Measurements from ENCODE around the gene CXXC5.
"Not testable (repeated sequence)": the region's sequence is repeated elsewhere in the genome, so short reads cannot be mapped to it uniquely, and the experiment has no call there.

CXXC5 gene

GRCh38 chr5:139707445-139708003 lies 59.4 kb downstream of the CXXC5 start:
- Histone ChIP-seq H3K27ac (peak overlapping the region; percentile 90; the same call in 1 of the 2 replicates), H4K20me1 (no peaks in the 10 kb centered on the region), H3K4me1 (peaks cover 96% of the 10 kb centered on the region), H3K27me3 (no peaks in the 10 kb centered on the region), H3K36me3 (no peaks in the 10 kb centered on the region), H3K9ac (peak overlapping the region; percentile 79; the same call in 1 of the 2 replicates), H3K4me3 (no peak overlapping the region), H3K4me2 (peak overlapping the region; percentile 99), H3K9me3 (no peaks in the 10 kb centered on the region)
- no peak for TF ChIP-seq Cebpa-rat (IDR thresholded peaks at IDR 0.05)

- TF ChIP-seq Cebpa-rat (IDR thresholded peaks at IDR 0.05) = no peak
- peaks cover 97% of the 10 kb centered on the region for H3K4me1 ChIP-seq
- H3K4me2 ChIP-seq = peak overlapping the region; percentile 99
- 0 out of 2 replicates have a peak overlapping the region, but pooled peaks have one; percentile 70 for H3K4me3 ChIP-seq
- H3K27me3 ChIP-seq = no peaks in the 10 kb centered on the region
- peak overlapping the region; percentile 79; the same call in 1 of the 2 replicates for H3K9ac ChIP-seq
- H3K36me3 ChIP-seq = no peaks in the 10 kb centered on the region
- no peaks in the 10 kb centered on the region for H4K20me1 ChIP-seq
- H3K9me3 ChIP-seq = no peaks in the 10 kb centered on the region
- peak overlapping the region; percentile 90 for H3K27ac ChIP-seq
These were observed 60.3 kb downstream of the CXXC5 start for GRCh38 chr5:139708434-139708861.

- H4K20me1 ChIP-seq = no peaks in the 10 kb centered on the region
- H3K27ac ChIP-seq = peak overlapping the region; percentile 90
- peak overlapping the region; percentile 70 for H3K4me3 ChIP-seq
- TF ChIP-seq Cebpa-rat (IDR thresholded peaks at IDR 0.05) = no peak
- H3K4me1 ChIP-seq = peaks cover 97% of the 10 kb centered on the region
- H3K27me3 ChIP-seq = no peaks in the 10 kb centered on the region
- H3K4me2 ChIP-seq = peak overlapping the region; percentile 99
- H3K36me3 ChIP-seq = no peaks in the 10 kb centered on the region
- H3K9me3 ChIP-seq = no peaks in the 10 kb centered on the region
- peak overlapping the region; percentile 79 for H3K9ac ChIP-seq
These were observed 60.9 kb downstream of the CXXC5 start for GRCh38 chr5:139708877-139709581.

GRCh38 chr5:139709582-139710318 lies 61.6 kb downstream of the CXXC5 start:
- TF ChIP-seq Cebpa-rat (IDR thresholded peaks at IDR 0.05) = no peak
- peaks cover 97% of the 10 kb centered on the region for H3K4me1 ChIP-seq
- H3K36me3 ChIP-seq = no peaks in the 10 kb centered on the region
- peak overlapping the region; percentile 79 for H3K9ac ChIP-seq
- no peaks in the 10 kb centered on the region for H3K9me3 ChIP-seq
- peak overlapping the region; percentile 90 for H3K27ac ChIP-seq
- H3K27me3 ChIP-seq = no peaks in the 10 kb centered on the region
- H3K4me2 ChIP-seq = peak overlapping the region; percentile 99
- no peaks in the 10 kb centered on the region for H4K20me1 ChIP-seq
- peak overlapping the region; percentile 70 for H3K4me3 ChIP-seq

GRCh38 chr5:139710319-139711066 lies 62.3 kb downstream of the CXXC5 start:
- Histone ChIP-seq H3K36me3 (no peaks in the 10 kb centered on the region), H3K27ac (peak overlapping the region; percentile 90), H4K20me1 (no peaks in the 10 kb centered on the region), H3K4me3 (peak overlapping the region; percentile 70), H3K9me3 (no peaks in the 10 kb centered on the region), H3K27me3 (no peaks in the 10 kb centered on the region), H3K4me1 (peaks cover 90% of the 10 kb centered on the region), H3K4me2 (peak overlapping the region; percentile 99), H3K9ac (peak overlapping the region; percentile 79)
- TF ChIP-seq Cebpa-rat (IDR thresholded peaks at IDR 0.05) = no peak

- TF ChIP-seq Cebpa-rat (IDR thresholded peaks at IDR 0.05) = no peak
- Histone ChIP-seq H3K27ac (peak overlapping the region; percentile 90), H3K36me3 (no peaks in the 10 kb centered on the region), H3K4me3 (peak overlapping the region; percentile 70), H3K4me1 (peaks cover 82% of the 10 kb centered on the region), H3K9ac (peak overlapping the region; percentile 79), H3K9me3 (no peaks in the 10 kb centered on the region), H4K20me1 (no peaks in the 10 kb centered on the region), H3K27me3 (no peaks in the 10 kb centered on the region), H3K4me2 (peak overlapping the region; percentile 99)
These were observed 63.1 kb downstream of the CXXC5 start for GRCh38 chr5:139711067-139711905.

GRCh38 chr5:139711906-139712224 lies 63.7 kb downstream of the CXXC5 start:
- Histone ChIP-seq H3K4me3 (peak overlapping the region; percentile 60), H3K36me3 (no peaks in the 10 kb centered on the region), H3K27me3 (no peaks in the 10 kb centered on the region), H3K4me2 (peak overlapping the region; percentile 99), H3K4me1 (peaks cover 77% of the 10 kb centered on the region), H3K9ac (peak overlapping the region; percentile 58; the same call in 1 of the 2 replicates), H3K27ac (peak overlapping the region; percentile 67), H3K9me3 (no peaks in the 10 kb centered on the region), H4K20me1 (no peaks in the 10 kb centered on the region)
- no peak for TF ChIP-seq Cebpa-rat (IDR thresholded peaks at IDR 0.05)

- no peaks in the 10 kb centered on the region for H3K36me3 ChIP-seq
- H3K4me2 ChIP-seq = peak overlapping the region; percentile 99
- no peak overlapping the region for H3K9ac ChIP-seq
- no peak overlapping the region for H3K27ac ChIP-seq
- no peak for TF ChIP-seq Cebpa-rat (IDR thresholded peaks at IDR 0.05)
- no peaks in the 10 kb centered on the region for H4K20me1 ChIP-seq
- H3K4me1 ChIP-seq = peaks cover 71% of the 10 kb centered on the region
- no peak overlapping the region for H3K4me3 ChIP-seq
- no peaks in the 10 kb centered on the region for H3K9me3 ChIP-seq
- H3K27me3 ChIP-seq = no peaks in the 10 kb centered on the region
These were observed 64.3 kb downstream of the CXXC5 start for GRCh38 chr5:139712412-139712811.

- Histone ChIP-seq H3K4me1 (peaks cover 56% of the 10 kb centered on the region), H3K36me3 (peaks cover 13% of the 10 kb centered on the region; the same call in 1 of the 2 replicates), H3K4me2 (peak overlapping the region; percentile 25; the same call in 1 of the 2 replicates), H3K9me3 (peaks cover 14% of the 10 kb centered on the region)
- not testable (repeated sequence) for H3K9ac ChIP-seq, H3K4me3 ChIP-seq, H3K27me3 ChIP-seq, H3K27ac ChIP-seq, H4K20me1 ChIP-seq
These were observed 65.7 kb downstream of the CXXC5 start for GRCh38 chr5:139713898-139714297.

Measured in BLaER1 (cell line).